GM06990 (cell line): ENCODE measurements around the gene MRPL46.

Experiments used
- DNase-seq: peaks from one replicate; pipeline ENCODE4 v3.0.0-alpha.2; 2011; ENCODE audit not compliant: insufficient read length; ENCODE audit errors: extremely low read depth
- H3K27me3 ChIP-seq: replicated peaks from 2 replicates; pipeline ENCODE4 v1.6.0; 2011; ENCODE audit warnings: low read length; ENCODE audit not compliant: control insufficient read depth, insufficient read depth
- H3K36me3 ChIP-seq: 2 replicates; pipeline ENCODE4 v1.5.1; 2011; ENCODE audit warnings: low read length; ENCODE audit not compliant: control insufficient read depth, insufficient read depth
- H3K4me3 ChIP-seq: replicated peaks from 2 replicates; pipeline ENCODE4 v1.5.1; 2011; ENCODE audit warnings: low read depth, mild to moderate bottlenecking, control low read depth, low read length
- TF ChIP-seq, protein P1 (sequence below): IDR thresholded peaks from 2 replicates; pipeline ENCODE4 v1.5.1; 2011; ENCODE audit warnings: low read length, control low read depth, mild to moderate bottlenecking, inconsistent platforms; ENCODE audit not compliant: insufficient read depth, poor library complexity, severe bottlenecking

The MRPL46 gene

DNA sequence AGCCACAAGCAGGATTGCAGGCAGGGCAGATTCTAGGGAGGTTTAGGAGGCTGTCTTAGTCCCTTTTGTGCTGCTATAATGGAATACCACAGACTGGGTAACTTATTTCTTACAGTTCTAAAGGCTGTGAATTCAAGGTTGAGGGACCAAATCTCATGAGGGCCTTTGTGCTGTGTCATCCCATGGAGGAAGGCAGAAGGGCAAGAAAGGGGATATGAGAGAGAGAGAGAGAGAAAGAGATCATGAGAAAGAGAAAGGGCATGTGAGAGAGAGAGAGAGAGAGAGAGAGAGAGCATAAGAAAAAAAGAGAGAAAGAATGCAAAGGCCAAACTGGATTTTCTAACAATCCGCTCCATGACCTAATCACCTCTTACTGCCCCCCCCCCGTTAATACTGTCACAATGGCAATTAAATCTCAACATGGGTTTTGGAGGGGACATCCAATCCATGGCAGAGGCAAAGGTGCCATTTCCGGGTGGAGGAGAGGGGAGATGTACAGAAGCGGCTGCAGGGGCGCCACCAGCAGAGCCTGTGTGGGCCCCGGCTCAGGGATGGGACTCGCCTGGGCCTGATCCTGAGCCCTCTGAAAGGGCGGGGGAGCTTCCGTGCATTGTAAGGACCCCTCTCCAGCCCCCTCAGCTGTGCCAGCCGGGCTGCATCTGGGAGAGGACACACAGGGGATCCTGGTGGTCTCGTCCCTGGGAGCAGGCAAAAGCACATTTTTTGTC is 20.8 kb upstream of the MRPL46 start:
- TF ChIP-seq, protein P1, sequence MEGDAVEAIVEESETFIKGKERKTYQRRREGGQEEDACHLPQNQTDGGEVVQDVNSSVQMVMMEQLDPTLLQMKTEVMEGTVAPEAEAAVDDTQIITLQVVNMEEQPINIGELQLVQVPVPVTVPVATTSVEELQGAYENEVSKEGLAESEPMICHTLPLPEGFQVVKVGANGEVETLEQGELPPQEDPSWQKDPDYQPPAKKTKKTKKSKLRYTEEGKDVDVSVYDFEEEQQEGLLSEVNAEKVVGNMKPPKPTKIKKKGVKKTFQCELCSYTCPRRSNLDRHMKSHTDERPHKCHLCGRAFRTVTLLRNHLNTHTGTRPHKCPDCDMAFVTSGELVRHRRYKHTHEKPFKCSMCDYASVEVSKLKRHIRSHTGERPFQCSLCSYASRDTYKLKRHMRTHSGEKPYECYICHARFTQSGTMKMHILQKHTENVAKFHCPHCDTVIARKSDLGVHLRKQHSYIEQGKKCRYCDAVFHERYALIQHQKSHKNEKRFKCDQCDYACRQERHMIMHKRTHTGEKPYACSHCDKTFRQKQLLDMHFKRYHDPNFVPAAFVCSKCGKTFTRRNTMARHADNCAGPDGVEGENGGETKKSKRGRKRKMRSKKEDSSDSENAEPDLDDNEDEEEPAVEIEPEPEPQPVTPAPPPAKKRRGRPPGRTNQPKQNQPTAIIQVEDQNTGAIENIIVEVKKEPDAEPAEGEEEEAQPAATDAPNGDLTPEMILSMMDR: no peak
- no peak for DNase-seq
- Histone ChIP-seq H3K36me3 (no peaks in the 10 kb centered on the region; the same call in 1 of the 2 replicates), H3K4me3 (no peak overlapping the region), H3K27me3 (no peaks in the 10 kb centered on the region)

DNA sequence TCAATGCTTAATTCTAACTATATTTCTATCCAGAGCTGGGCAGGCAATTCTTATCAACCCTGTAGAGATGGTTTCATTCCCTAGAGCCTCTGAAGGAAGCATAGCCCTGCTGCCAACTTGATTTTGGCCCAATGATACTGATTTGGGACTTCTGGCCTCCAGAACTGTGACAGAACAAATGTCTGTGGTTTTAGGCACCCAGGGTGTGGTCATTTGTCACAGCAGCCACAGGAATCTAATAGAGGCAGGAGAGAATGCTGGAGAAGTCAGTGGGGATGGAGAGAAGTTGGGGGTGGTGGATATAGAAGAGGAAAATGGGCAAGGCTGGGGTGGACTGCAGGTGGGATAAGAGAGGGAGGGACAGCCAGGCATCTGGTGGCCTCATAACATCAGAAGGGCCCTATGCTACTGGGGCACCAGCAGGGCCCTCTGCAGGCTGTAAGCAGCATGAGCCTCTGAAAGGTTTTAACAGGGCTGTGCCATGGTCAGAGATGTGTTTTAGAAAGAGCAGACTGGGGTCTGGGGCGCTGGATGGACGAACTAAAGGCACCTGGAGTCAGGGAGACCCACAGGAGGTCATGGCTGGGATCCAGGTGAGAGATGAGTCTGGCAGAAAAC is 20.1 kb upstream of the MRPL46 start:
- H3K4me3 ChIP-seq: no peak overlapping the region

DNA sequence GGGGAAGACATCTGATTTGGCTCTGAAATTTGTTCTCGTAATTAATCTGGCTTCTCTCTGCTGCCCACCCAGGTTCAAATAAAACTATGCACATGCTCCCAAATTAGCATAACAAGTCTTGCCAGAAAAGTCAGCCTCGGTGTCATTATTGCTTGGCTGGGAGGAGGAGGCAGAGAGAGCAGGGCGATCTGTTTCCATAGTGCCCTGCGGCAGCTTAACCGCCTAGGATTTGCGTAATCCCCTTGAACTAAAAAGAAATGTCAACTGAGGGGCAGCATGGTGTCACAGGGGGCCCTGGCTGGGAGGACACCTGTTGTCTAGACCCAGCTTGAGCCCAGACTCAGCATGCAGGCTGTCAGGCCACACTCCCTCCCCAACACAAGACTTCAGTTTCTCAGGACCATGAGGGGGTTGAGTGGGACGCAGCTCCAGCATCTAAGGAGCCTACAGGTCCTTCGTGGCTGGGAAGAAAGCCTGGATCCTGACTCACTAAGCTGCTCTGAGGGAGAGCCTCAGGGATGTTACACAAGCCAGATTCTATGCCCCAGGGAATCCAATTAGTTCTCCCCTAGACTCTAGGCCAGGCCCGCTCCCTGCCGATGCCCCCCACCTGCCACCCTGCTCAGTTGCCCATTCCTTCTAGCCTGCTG is 17.6 kb upstream of the MRPL46 start:
- Histone ChIP-seq H3K36me3 (no peaks in the 10 kb centered on the region; the same call in none of the 2 replicates), H3K4me3 (no peak overlapping the region), H3K27me3 (no peaks in the 10 kb centered on the region)
- no peak for DNase-seq
- TF ChIP-seq, protein P1: no peak

More for the DNA sequence above, 20.1 kb upstream of the MRPL46 start:
- DNase-seq: no peak
- TF ChIP-seq, protein P1: no peak
- H3K36me3 ChIP-seq: no peaks in the 10 kb centered on the region; the same call in 1 of the 2 replicates
- H3K27me3 ChIP-seq: no peaks in the 10 kb centered on the region

DNA sequence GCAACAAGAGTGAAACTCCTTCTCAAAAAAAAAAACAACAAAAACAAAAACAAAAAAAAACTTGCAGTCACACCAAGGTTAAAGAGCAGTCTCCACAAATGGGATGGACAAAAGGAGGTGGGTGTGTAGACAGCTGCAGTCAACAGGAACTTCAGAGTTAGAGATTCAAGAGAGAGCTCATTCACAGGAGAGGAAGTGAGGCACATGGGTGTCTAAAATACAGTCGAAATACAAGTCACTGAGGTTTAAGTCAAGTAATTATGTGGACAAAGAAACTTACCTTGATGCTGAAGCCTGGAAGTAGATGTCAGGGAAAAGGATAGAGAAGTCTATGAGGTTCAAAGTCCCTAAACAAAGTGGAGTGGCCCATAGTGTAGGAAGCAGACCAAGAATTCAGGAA is 15.1 kb upstream of the MRPL46 start:
- no peak overlapping the region for H3K4me3 ChIP-seq
- no peak for DNase-seq
- TF ChIP-seq, protein P1: no peak
- H3K36me3 ChIP-seq: peaks cover 9% of the 10 kb centered on the region
- no peaks in the 10 kb centered on the region for H3K27me3 ChIP-seq

DNA sequence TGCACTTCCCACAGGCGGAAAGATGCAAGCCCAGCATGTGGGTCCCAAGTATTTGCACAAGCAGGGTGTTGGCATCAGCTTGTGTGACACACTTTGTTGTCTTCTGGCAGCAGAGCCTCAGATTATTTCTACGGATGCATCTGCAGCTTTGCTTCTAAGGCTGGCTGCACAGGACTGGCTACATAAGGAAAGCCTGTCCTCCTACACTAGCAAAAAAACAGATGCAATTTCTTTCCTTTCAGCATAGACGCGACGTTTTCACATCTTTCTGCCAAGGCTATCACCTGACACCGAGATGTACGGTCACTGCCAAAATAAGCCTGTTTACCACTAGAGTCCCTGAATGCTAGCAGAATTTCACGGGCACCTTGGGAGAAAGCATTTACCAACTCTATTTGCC is 13.8 kb upstream of the MRPL46 start:
- no peak overlapping the region for H3K4me3 ChIP-seq
- DNase-seq: no peak
- no peaks in the 10 kb centered on the region for H3K27me3 ChIP-seq
- TF ChIP-seq, protein P1: no peak
- peaks cover 13% of the 10 kb centered on the region for H3K36me3 ChIP-seq
